Stomach (tissue), 4 donors: ENCODE measurements around the gene DCST2.

ENCODE experiments used
- CTCF ChIP-seq, 7 experiments: fragments of 450-650 bp in 4 of 7; fragments of 200-600 bp in 3 of 7; sonication (generic) in 3 of 7; IDR thresholded peaks; one replicate each; pipeline ENCODE4 v1.5.1; 2016 to 2019; ENCODE audit warnings: antibody characterized with exemption in 7 of 7, control low read depth in 2 of 7, mild to moderate bottlenecking in 1 of 7
- POLR2AphosphoS5 ChIP-seq, 3 donors: sonication (generic); formaldehyde crosslinking; IDR thresholded peaks; one replicate each; pipeline ENCODE4 v1.6.1; 2016; ENCODE audit warnings: antibody characterized with exemption in 3 of 3

GRCh38 chr1:155069551-155070157, 36.1 kb upstream of the DCST2 start:
- TF ChIP-seq CTCF (IDR thresholded peaks at IDR 0.05) (no peak), POLR2AphosphoS5 (IDR thresholded peaks at IDR 0.05) (no peak)
